Astrocyte (in vitro differentiated cells and primary cell): ENCODE data around the gene UNKL. TPM values are rescaled to one million over a fixed set of nuclear protein-coding genes. Genes with fewer than 3 reads are reported as not detected.

Source experiments
- DNase-seq: peaks from one replicate; pipeline ENCODE4 v3.0.0-alpha.2; 2010; ENCODE audit warnings: low read depth
- FAIRE-seq: peaks from 2 replicates; lab custom pipeline; 2011; peaks lifted over from hg19 to GRCh38; lab: Jason Lieb, UNC
- H2AFZ ChIP-seq: 2 replicates; pipeline ENCODE4 v1.6.0; 2012; ENCODE audit warnings: low read depth, low read length, inconsistent platforms
- H3K27ac ChIP-seq: 2 replicates; pipeline ENCODE4 v1.5.1; 2011; ENCODE audit warnings: low read depth, low read length, inconsistent platforms
- H3K27me3 ChIP-seq: 2 replicates; pipeline ENCODE4 v1.6.0; 2011; ENCODE audit warnings: low read length, inconsistent platforms; ENCODE audit not compliant: insufficient read depth
- H3K36me3 ChIP-seq: 2 replicates; pipeline ENCODE4 v1.5.1; 2011; ENCODE audit warnings: low read length, inconsistent platforms; ENCODE audit not compliant: insufficient read depth
- H3K4me1 ChIP-seq: 2 replicates; pipeline ENCODE4 v1.5.1; 2011; ENCODE audit warnings: low read length, inconsistent platforms; ENCODE audit not compliant: insufficient read depth
- H3K4me2 ChIP-seq: 2 replicates; pipeline ENCODE4 v1.6.0; 2012; ENCODE audit warnings: low read length, inconsistent platforms
- H3K4me3 ChIP-seq: 2 replicates; pipeline ENCODE4 v1.5.1; 2011; ENCODE audit warnings: low read depth, mild to moderate bottlenecking, low read length, inconsistent platforms; ENCODE audit not compliant: insufficient read depth
- H3K79me2 ChIP-seq: 2 replicates; pipeline ENCODE4 v1.6.0; 2012; ENCODE audit warnings: mild to moderate bottlenecking, low read length, inconsistent platforms; ENCODE audit not compliant: insufficient read depth
- H3K9ac ChIP-seq: 2 replicates; pipeline ENCODE4 v1.6.0; 2012; ENCODE audit warnings: mild to moderate bottlenecking, low read length, inconsistent platforms
- H3K9me3 ChIP-seq: 2 replicates; pipeline ENCODE4 v1.5.1; 2012; ENCODE audit warnings: low read depth, mild to moderate bottlenecking, low read length, inconsistent platforms; ENCODE audit not compliant: insufficient read depth
- H4K20me1 ChIP-seq: 2 replicates; pipeline ENCODE4 v1.6.0; 2012; ENCODE audit warnings: low read length, inconsistent platforms; ENCODE audit not compliant: insufficient read depth
- H3K27ac Mint-ChIP-seq: one replicate; pipeline ENCODE4 v1.8.0; 2021; ENCODE audit warnings: mild to moderate bottlenecking, mixed read lengths; ENCODE audit not compliant: unreplicated experiment
- H3K27me3 Mint-ChIP-seq: one replicate; pipeline ENCODE4 v1.8.0; 2021; ENCODE audit warnings: low read depth, mixed read lengths; ENCODE audit not compliant: unreplicated experiment
- H3K36me3 Mint-ChIP-seq: one replicate; pipeline ENCODE4 v1.8.0; 2021; ENCODE audit warnings: low read depth, mixed read lengths; ENCODE audit not compliant: unreplicated experiment
- H3K4me1 Mint-ChIP-seq: one replicate; pipeline ENCODE4 v1.8.0; 2021; ENCODE audit warnings: low read depth, mixed read lengths; ENCODE audit not compliant: unreplicated experiment
- H3K4me3 Mint-ChIP-seq: one replicate; pipeline ENCODE4 v1.8.0; 2021; ENCODE audit warnings: mild to moderate bottlenecking, moderate library complexity, mixed read lengths; ENCODE audit not compliant: unreplicated experiment
- H3K9me3 Mint-ChIP-seq: one replicate; pipeline ENCODE4 v1.8.0; 2021; ENCODE audit warnings: mild to moderate bottlenecking, mixed read lengths; ENCODE audit not compliant: unreplicated experiment
- CTCF ChIP-seq: IDR thresholded peaks from 2 replicates; pipeline ENCODE4 v1.5.1; 2011; ENCODE audit warnings: low read depth, mild to moderate bottlenecking, inconsistent platforms, low read length, moderate library complexity; ENCODE audit not compliant: insufficient read depth
- EZH2 ChIP-seq: IDR thresholded peaks from 2 replicates; pipeline ENCODE4 v1.6.1; 2012; ENCODE audit warnings: mild to moderate bottlenecking, low read length, inconsistent platforms; ENCODE audit not compliant: insufficient read depth
- total RNA-seq: library from RNA; stranded (reverse); gene quantifications from 2 replicates; pipeline ENCODE4 v1.2.1, GENCODE V29; 2021

UNKL gene
- total RNA-seq, 1 donor from 2014 or later, result 10.7 TPM

- H3K9me3 Mint-ChIP-seq, result no peaks in the 10 kb centered on the region
- no peak for FAIRE-seq
- no peak overlapping the region for H3K27ac ChIP-seq
- H3K36me3 Mint-ChIP-seq, result peaks cover 4% of the 10 kb centered on the region
- peaks cover 2% of the 10 kb centered on the region for H3K4me1 Mint-ChIP-seq
- H4K20me1 ChIP-seq, result peaks cover 22% of the 10 kb centered on the region
- H3K4me2 ChIP-seq, result no peak overlapping the region
- no peak overlapping the region for H2AFZ ChIP-seq
- H3K4me3 ChIP-seq, result no peak overlapping the region
- TF ChIP-seq EZH2, result no peak
- TF ChIP-seq CTCF, result no peak
- H3K4me1 ChIP-seq, result peaks cover 11% of the 10 kb centered on the region
- H3K27me3 ChIP-seq, result no peaks in the 10 kb centered on the region
- no peak overlapping the region for H3K4me3 Mint-ChIP-seq
- peaks cover 5% of the 10 kb centered on the region for H3K79me2 ChIP-seq
- H3K9me3 ChIP-seq, result no peaks in the 10 kb centered on the region
- H3K27ac Mint-ChIP-seq, result no peak overlapping the region
- DNase-seq, result no peak
- peaks cover 3% of the 10 kb centered on the region for H3K27me3 Mint-ChIP-seq
- H3K36me3 ChIP-seq, result no peaks in the 10 kb centered on the region
- H3K9ac ChIP-seq, result no peak overlapping the region
These were observed 38.6 kb downstream of the UNKL start for GRCh38 chr16:1375741-1376410.

GRCh38 chr16:1375298-1375640, 39.2 kb downstream of the UNKL start:
- no peak overlapping the region for H3K27ac Mint-ChIP-seq
- no peak overlapping the region for H3K4me3 ChIP-seq
- H3K36me3 ChIP-seq, result no peaks in the 10 kb centered on the region
- H3K4me1 Mint-ChIP-seq, result peaks cover 2% of the 10 kb centered on the region
- no peaks in the 10 kb centered on the region for H3K9me3 Mint-ChIP-seq
- peaks cover 5% of the 10 kb centered on the region for H3K79me2 ChIP-seq
- H3K36me3 Mint-ChIP-seq, result peaks cover 4% of the 10 kb centered on the region
- H3K27me3 Mint-ChIP-seq, result peaks cover 3% of the 10 kb centered on the region
- H3K9me3 ChIP-seq, result no peaks in the 10 kb centered on the region
- peaks cover 11% of the 10 kb centered on the region for H3K4me1 ChIP-seq
- H3K9ac ChIP-seq, result no peak overlapping the region
- no peak overlapping the region for H3K4me3 Mint-ChIP-seq
- H2AFZ ChIP-seq, result no peak overlapping the region
- no peak for DNase-seq
- H3K27me3 ChIP-seq, result no peaks in the 10 kb centered on the region
- peaks cover 22% of the 10 kb centered on the region for H4K20me1 ChIP-seq
- TF ChIP-seq EZH2, result no peak
- no peak overlapping the region for H3K27ac ChIP-seq
- no peak for FAIRE-seq
- H3K4me2 ChIP-seq, result no peak overlapping the region

GRCh38 chr16:1374418-1375297, 39.8 kb downstream of the UNKL start:
- H3K36me3 Mint-ChIP-seq, result peaks cover 4% of the 10 kb centered on the region
- H3K9me3 ChIP-seq, result no peaks in the 10 kb centered on the region
- H3K4me3 Mint-ChIP-seq, result no peak overlapping the region
- H3K79me2 ChIP-seq, result peaks cover 5% of the 10 kb centered on the region
- no peak overlapping the region for H3K27ac ChIP-seq
- H4K20me1 ChIP-seq, result peaks cover 22% of the 10 kb centered on the region
- H3K9me3 Mint-ChIP-seq, result no peaks in the 10 kb centered on the region
- FAIRE-seq (no peak), DNase-seq (no peak)
- H3K27ac Mint-ChIP-seq, result no peak overlapping the region
- peaks cover 2% of the 10 kb centered on the region for H3K4me1 Mint-ChIP-seq
- H3K4me3 ChIP-seq, result no peak overlapping the region
- H3K4me2 ChIP-seq, result no peak overlapping the region
- H3K27me3 ChIP-seq, result no peaks in the 10 kb centered on the region
- H3K27me3 Mint-ChIP-seq, result peaks cover 3% of the 10 kb centered on the region
- H2AFZ ChIP-seq, result no peak overlapping the region
- no peak for TF ChIP-seq EZH2
- TF ChIP-seq CTCF, result no peak
- no peaks in the 10 kb centered on the region for H3K36me3 ChIP-seq
- peaks cover 11% of the 10 kb centered on the region for H3K4me1 ChIP-seq
- no peak overlapping the region for H3K9ac ChIP-seq
